GM12892 (cell line): ENCODE results near the gene IST1.
"Not testable (repeated sequence)": the region's sequence is repeated elsewhere in the genome, so short reads cannot be mapped to it uniquely, and the experiment has no call there.

Source experiments
- DNase-seq: peaks from one replicate; pipeline ENCODE4 v3.0.0; 2011; ENCODE audit not compliant: insufficient read length
- FAIRE-seq: peaks from 2 replicates; lab custom pipeline; 2011; peaks lifted over from hg19 to GRCh38; lab: Jason Lieb, UNC
- POLR2A ChIP-seq: IDR thresholded peaks from 2 replicates; pipeline ENCODE4 v1.6.1; 2011; ENCODE audit warnings: low read depth, low read length, control low read depth
- POLR2AphosphoS5 ChIP-seq: IDR thresholded peaks from 2 replicates; pipeline ENCODE4 v1.6.1; 2011; ENCODE audit warnings: low read depth, low read length, control low read depth
- TAF1 ChIP-seq: IDR thresholded peaks from 2 replicates; pipeline ENCODE4 v1.6.1; 2011; ENCODE audit warnings: low read depth, mild to moderate bottlenecking, control low read depth, low read length, borderline replicate concordance

Gene IST1

DNA sequence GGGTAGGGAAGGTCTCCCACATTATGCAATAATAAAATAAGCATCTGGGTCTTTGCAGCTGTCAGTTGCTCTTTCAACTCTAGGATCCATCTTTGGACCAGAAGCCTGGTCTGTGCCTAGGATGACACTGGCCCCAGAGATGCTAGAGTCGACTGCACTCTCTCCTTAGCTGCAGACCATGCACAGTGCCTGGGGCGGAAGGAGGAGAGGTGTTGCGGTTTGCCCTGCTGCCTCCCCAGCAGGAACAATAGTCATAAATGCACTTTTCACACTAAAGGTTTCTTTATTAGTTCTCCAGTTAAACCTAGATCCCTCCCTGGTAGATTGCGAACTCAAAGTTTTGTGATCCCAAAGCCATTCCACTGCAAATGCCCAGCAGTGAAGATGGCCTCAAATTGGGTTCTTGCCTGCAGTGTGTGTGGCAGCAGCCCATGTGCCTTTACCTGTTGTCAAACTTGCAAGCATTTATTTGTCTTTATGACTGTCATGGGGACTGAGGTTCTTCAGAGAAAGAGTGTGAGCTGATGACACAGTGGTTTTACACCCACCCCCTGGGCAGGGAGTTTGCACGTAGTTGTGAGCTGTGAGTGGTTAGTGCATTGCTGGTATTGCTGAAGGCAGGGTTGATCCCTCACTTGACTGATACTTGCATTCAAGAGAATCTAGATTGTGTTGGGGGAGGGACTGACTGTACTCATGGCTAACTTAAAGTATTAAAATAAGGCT, 39.2 kb upstream of the IST1 start:
- DNase-seq (no peak), FAIRE-seq (no peak)
- no peak for TF ChIP-seq TAF1
- no peak for TF ChIP-seq POLR2AphosphoS5
- TF ChIP-seq POLR2A = no peak; the same call in 1 of the 2 replicates

DNA sequence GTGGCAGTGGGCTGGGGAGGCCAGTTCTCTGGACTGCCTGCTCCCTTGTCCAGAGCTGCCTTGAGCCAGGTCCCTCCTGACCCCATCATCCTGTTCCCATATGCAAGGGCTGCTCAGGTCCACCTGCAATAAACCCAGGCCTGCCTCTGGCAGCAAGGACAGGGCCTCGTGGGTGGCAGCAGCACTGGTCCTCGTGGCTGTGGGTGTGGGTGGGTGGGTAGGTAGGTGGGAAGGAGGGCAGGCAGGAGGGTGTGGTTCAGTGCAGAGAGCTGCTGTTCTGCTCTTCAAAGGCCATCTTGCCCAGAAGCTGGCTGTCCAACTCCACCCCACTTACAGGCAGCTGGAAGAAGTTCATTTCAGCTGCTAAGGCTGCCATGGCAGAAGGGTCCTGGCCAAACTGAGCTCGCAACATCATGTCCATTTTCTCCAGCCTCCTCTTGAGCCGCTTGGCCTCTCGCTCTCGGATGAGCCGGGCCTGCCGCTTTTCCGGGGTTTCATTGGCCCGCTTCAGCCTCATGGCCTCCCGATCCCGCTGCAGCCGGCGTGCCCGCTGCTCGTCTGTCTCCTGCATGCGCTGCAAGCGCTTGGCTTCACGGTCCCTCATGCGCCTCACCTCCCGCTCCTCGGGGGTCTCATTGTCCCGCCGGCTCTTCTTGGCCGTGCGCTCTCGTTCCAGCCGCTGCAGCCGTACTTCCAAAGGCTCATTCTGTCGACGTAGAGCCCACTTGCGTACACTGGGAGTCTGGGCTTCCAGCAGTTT, 35.4 kb upstream of the IST1 start:
- no peak for TF ChIP-seq POLR2AphosphoS5
- TF ChIP-seq TAF1 = no peak
- TF ChIP-seq POLR2A = no peak
- no peak for FAIRE-seq
- DNase-seq = no peak

DNA sequence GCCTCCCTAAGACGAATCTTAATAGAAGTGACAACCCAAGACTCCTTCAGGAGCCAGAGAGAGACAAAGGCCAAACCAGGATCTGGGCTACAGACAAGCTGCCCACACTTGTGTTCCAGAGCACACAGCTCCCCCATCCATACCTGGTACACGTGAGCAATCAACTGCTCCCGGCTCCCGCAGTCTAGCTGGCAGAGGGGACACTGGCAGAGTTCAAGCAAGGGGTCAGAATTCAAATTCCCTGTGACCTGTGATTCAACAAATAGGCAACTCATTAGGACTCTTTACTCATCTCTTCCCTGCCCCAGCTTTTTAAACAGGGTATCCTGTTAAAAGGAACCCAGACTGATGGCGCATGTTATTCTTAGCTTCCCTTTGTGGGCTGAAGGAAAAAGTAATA, 31.3 kb upstream of the IST1 start:
- no peak for FAIRE-seq
- DNase-seq = no peak
- TF ChIP-seq POLR2AphosphoS5 (no peak), POLR2A (no peak), TAF1 (no peak)

DNA sequence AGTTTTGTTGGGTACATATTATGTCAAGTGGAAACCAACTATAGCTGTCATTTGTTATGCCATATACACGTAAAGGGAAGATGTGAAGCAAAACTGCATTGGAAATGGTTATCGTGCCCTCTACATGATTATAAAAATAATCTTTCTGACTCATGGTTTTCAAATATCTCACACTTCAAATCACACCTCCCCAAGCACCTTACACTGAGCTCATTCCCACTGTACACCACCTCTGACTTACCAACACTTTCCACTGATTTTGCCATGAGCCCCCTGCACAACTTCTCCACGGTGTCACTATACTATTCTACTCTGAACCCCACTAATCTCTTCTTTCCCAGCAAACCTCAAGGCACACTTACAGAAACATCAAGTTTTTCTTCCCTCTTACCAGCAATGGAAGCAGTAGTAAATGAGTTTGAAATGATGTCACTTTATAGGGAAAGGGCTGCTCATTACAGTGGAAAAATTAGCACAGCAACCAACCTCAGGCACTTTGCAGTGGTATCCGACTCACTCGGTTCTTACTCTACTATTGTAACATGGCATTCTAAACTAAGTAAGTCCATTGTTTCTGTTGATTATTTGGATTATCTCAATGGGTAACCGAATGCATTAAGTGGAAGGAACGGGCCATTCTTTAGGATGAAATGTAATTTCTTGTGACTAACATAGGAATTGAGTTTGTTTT, 30.0 kb upstream of the IST1 start:
- FAIRE-seq (no peak), DNase-seq (no peak)

DNA sequence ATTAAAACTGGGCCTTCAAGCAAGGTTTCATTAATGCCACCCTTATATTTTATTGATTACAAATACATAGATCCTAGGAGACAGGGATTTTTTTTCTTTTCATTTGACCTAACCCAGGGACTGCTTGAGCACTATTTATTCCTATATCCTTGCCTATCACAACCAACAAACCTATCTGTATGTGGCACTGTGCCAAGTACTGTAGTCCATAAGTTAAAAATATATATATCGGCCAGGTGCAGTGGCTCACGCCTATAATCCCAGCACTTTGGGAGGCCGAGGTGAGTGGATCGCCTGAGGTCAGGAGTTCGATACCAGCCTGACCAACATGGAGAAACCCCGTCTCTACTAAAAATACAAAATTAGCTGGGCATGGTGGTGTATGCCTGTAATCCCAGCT, 28.2 kb upstream of the IST1 start:
- not testable (repeated sequence) for DNase-seq, FAIRE-seq

More for the DNA sequence above, 30.0 kb upstream of the IST1 start:
- TF ChIP-seq POLR2AphosphoS5 (no peak), TAF1 (no peak), POLR2A (no peak)

DNA sequence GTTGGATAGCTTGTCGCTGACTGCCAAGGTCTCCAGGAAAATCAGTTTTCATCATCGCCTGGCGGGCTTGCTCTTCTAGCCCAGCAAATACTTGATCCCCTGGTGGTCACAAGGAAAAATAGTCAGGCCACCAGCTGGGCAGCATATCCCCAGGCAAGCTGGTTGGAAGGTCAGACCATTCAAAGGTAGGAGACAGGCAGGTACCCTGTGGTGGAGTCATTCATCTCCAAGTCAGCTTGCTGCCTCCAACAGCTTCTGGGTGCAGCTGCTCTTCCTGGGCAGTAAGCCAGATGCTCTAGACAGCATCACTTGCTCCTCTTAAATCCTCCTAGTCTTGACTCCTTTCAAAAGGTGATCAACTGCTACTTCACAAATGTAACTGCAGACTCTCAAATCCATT, 27.4 kb upstream of the IST1 start:
- FAIRE-seq (no peak), DNase-seq (no peak)
- TF ChIP-seq POLR2AphosphoS5 = no peak
- TF ChIP-seq TAF1 = no peak
- no peak for TF ChIP-seq POLR2A

DNA sequence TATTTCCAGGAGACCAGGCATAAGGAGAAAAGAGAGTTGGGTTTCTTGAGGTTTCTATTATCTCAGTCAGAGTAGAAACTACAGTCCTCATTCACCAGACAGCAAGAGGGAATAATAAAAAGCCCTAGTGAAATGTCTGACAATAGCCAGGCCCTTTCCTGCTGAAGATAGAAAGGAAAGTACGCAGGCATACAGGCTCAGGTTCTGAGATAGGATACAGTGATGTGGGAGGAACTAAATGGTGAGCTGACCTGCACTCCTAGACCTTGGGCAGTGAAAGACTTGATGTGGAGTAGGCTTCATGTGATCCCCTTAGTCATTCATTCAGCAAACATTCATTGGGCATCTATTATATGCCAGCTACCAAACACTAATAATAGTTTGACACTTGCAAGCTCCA, 26.2 kb upstream of the IST1 start:
- no peak for DNase-seq
- no peak for TF ChIP-seq POLR2A
- no peak for TF ChIP-seq POLR2AphosphoS5
- no peak for TF ChIP-seq TAF1
- FAIRE-seq = no peak

DNA sequence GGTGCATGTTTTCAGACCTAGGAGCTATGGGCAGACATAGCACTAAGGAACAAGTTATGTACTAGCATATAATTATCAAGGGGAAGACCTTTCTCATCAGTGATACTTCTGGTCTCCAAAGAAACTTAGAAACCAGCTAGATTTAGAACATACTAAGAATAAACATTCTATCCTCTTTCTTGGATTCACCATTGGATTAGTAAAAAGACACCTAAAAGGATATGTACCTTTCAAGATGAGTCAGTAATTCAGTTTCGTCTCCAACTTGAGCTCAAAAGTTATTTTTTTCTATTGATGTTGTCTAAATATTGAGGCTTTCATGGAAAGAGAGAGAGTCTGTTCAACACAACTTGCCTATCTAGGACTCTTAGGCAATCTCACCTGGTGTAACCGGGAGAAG, 24.5 kb upstream of the IST1 start:
- no peak for FAIRE-seq
- TF ChIP-seq POLR2AphosphoS5 (no peak), TAF1 (no peak), POLR2A (no peak)
- DNase-seq = no peak

DNA sequence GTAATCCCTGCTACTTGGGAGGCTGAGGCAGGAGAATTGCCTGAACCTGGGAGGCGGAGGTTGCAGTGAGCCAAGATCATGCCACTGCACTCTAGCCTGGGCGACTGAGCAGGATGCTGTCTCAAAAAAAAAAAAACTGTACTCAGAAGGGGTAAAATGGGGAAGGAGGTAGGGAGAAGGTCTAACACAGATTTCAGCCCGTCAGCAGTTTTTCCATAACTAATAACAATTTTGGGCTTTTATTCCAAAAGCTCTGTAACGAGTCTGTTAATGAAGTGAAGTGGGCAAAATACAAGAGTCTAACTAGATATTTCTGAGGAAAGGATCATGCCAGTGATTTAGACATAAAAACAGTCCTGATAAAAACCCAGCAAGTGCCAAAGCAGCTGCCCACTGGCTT, 22.1 kb upstream of the IST1 start:
- TF ChIP-seq POLR2AphosphoS5 (no peak), POLR2A (no peak), TAF1 (no peak)
- no peak for DNase-seq
- FAIRE-seq = no peak

DNA sequence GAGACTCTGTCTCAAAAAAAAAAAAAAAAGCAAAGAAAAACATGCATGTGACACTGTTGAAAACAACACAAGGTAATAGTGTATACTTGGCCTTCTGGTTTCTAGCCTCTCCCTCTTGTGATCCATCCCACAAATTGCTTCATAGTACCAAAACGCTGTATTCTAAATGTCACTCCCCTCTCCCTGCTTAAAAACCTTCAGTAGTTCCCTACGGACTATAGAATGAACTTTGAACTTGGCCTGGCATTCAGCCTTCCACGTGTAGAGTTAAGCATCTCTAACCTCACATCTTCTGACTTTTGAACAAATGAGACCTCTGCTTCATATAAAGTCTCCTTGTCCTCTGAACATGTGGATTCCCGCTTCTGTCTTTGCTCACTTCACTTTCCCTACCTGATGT, 16.4 kb upstream of the IST1 start:
- FAIRE-seq = no peak

DNA sequence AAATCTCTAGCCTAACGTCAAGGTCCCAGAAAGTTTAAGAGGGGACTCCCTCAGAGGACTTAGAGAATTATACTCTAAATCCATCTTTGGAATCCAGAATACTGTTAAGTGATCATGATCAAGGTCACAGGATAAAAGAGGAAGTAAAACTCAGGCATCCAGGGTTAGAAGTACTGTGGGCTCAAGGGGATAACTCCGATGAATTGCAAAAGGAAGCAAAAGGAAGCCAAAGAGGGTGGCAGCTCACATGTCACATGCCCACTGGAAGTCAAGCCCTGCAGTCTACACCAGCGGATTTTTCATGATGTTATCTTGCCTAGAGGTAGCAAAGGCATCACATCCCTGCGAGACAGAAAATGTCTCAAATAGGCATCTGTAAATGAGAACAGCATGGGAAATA, 15.2 kb upstream of the IST1 start:
- FAIRE-seq (no peak), DNase-seq (no peak)
- TF ChIP-seq POLR2A (no peak), TAF1 (no peak), POLR2AphosphoS5 (no peak)

More for the DNA sequence above, 16.4 kb upstream of the IST1 start:
- DNase-seq = no peak
- TF ChIP-seq TAF1 (no peak), POLR2A (no peak), POLR2AphosphoS5 (no peak)
